Endodermal cell (in vitro differentiated cells): ENCODE data around the gene OR5AU1. TPM values are rescaled to one million over a fixed set of nuclear protein-coding genes. Genes with fewer than 3 reads are reported as not detected.

ENCODE experiments used
- DNase-seq: peaks from one replicate; pipeline ENCODE4 v3.0.0-alpha.2; 2017
- H3K27ac ChIP-seq: 2 replicates; pipeline ENCODE4 v1.5.1; 2013; ENCODE audit warnings: mild to moderate bottlenecking, low read depth, low read length, moderate library complexity
- H3K27me3 ChIP-seq: 2 replicates; pipeline ENCODE4 v1.6.1; 2013; ENCODE audit warnings: mild to moderate bottlenecking, low read length, moderate library complexity; ENCODE audit not compliant: insufficient read depth, control insufficient read depth, poor library complexity, severe bottlenecking
- H3K36me3 ChIP-seq: 2 replicates; pipeline ENCODE4 v1.7.0; 2013; ENCODE audit warnings: mild to moderate bottlenecking, low read length, moderate library complexity; ENCODE audit not compliant: control insufficient read depth, insufficient read depth
- H3K4me1 ChIP-seq: one replicate; pipeline ENCODE4 v1.7.0; 2013; ENCODE audit warnings: low read length; ENCODE audit not compliant: control insufficient read depth, insufficient read depth
- H3K4me3 ChIP-seq: 2 replicates; pipeline ENCODE4 v1.5.1; 2013; ENCODE audit warnings: mild to moderate bottlenecking, low read length, moderate library complexity
- H3K9ac ChIP-seq: 2 replicates; pipeline ENCODE4 v1.6.1; 2013; ENCODE audit warnings: mild to moderate bottlenecking, low read length, moderate library complexity; ENCODE audit not compliant: poor library complexity, severe bottlenecking; ENCODE audit errors: extremely low read depth
- H3K9me3 ChIP-seq: 2 replicates; pipeline ENCODE4 v1.6.1; 2013; ENCODE audit warnings: mild to moderate bottlenecking, low read length, moderate library complexity; ENCODE audit not compliant: control insufficient read depth
- H3K27ac Mint-ChIP-seq: 2 replicates; pipeline ENCODE4 v1.8.0; 2020; ENCODE audit warnings: mixed read lengths
- H3K27me3 Mint-ChIP-seq: 2 replicates; pipeline ENCODE4 v1.8.0; 2021; ENCODE audit warnings: mild to moderate bottlenecking, mixed read lengths; ENCODE audit not compliant: insufficient read depth
- H3K36me3 Mint-ChIP-seq: 2 replicates; pipeline ENCODE4 v1.8.0; 2020; ENCODE audit warnings: low read depth, mixed read lengths
- H3K4me1 Mint-ChIP-seq: 2 replicates; pipeline ENCODE4 v1.8.0; 2020; ENCODE audit warnings: mixed read lengths
- H3K4me3 Mint-ChIP-seq: 2 replicates; pipeline ENCODE4 v1.8.0; 2020; ENCODE audit warnings: mild to moderate bottlenecking, moderate library complexity, mixed read lengths
- H3K9me3 Mint-ChIP-seq: 2 replicates; pipeline ENCODE4 v1.8.0; 2020; ENCODE audit warnings: mild to moderate bottlenecking, mixed read lengths
- WGBS, 2 experiments: methylation state at CpG; one replicate each; pipeline versions ENCODE4 v1.1.5 to v1.1.7; 2013; ENCODE audit warnings: missing lambda C conversion rate in 2 of 2, mixed read lengths in 1 of 2; ENCODE audit not compliant: insufficient coverage in 1 of 2, insufficient read length in 1 of 2; 5-methylcytosine and 5-hydroxymethylcytosine counted together
- total RNA-seq, 2 donors: library from RNA; stranded (reverse); fragmentation: NEBNext Ultra II Directional in 1 of 2; extraction: Animal tissue kit (Norgen Biotek cat#: 25700) in 1 of 2; gene quantifications; 2 replicates in 1 of 2; 3 replicates in 1 of 2; pipeline ENCODE4 v1.2.1, GENCODE V29; 2021
- TF ChIP-seq, protein P1 (sequence below): fragments of 200-600 bp; sonication (generic); conservative IDR thresholded peaks from 2 replicates; pipeline ENCODE4 v1.5.0; 2021; ENCODE audit warnings: antibody characterized with exemption, mild to moderate bottlenecking

OR5AU1 gene
- total RNA-seq, 2 donors from 2014 or later: not detected

GRCh38 chr14:21121122-21121521 lies 34.7 kb downstream of the OR5AU1 start:
- Mint-ChIP-seq H3K4me3 (no peak overlapping the region), H3K27ac (no peak overlapping the region), H3K4me1 (no peaks in the 10 kb centered on the region), H3K9me3 (no peaks in the 10 kb centered on the region), H3K36me3 (no peaks in the 10 kb centered on the region), H3K27me3 (no peaks in the 10 kb centered on the region)
- Histone ChIP-seq H3K27ac (no peak overlapping the region), H3K9ac (no peak overlapping the region), H3K4me3 (no peak overlapping the region), H3K27me3 (no peaks in the 10 kb centered on the region), H3K9me3 (no peaks in the 10 kb centered on the region), H3K36me3 (no peaks in the 10 kb centered on the region), H3K4me1 (no peaks in the 10 kb centered on the region)
- TF ChIP-seq, protein P1, sequence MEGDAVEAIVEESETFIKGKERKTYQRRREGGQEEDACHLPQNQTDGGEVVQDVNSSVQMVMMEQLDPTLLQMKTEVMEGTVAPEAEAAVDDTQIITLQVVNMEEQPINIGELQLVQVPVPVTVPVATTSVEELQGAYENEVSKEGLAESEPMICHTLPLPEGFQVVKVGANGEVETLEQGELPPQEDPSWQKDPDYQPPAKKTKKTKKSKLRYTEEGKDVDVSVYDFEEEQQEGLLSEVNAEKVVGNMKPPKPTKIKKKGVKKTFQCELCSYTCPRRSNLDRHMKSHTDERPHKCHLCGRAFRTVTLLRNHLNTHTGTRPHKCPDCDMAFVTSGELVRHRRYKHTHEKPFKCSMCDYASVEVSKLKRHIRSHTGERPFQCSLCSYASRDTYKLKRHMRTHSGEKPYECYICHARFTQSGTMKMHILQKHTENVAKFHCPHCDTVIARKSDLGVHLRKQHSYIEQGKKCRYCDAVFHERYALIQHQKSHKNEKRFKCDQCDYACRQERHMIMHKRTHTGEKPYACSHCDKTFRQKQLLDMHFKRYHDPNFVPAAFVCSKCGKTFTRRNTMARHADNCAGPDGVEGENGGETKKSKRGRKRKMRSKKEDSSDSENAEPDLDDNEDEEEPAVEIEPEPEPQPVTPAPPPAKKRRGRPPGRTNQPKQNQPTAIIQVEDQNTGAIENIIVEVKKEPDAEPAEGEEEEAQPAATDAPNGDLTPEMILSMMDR: no peak
- DNase-seq: no peak
- 83 to 84% methylated on average over 1 of the region's 1 CpG for WGBS, 2 experiments

DNA sequence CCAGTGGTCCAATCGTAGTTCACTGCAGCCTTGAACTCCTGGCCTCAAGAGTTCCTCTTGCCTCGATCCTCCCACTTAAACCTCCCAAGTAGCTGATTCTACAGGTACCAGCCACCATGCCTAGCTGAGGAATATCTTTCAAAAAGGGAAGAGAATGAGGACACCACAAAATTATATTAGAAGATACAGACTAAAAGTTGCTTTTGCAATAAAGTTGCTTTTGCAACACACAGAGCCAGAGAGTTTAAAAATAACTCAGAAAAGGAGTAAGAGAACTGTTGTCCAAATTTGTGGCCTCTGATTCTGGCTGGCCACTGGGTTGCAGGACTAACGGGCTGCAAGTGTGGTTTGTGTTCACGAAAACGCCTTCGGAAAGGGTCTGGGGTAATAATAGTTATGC lies 35.2 kb downstream of the OR5AU1 start:
- Mint-ChIP-seq H3K27ac (no peak overlapping the region), H3K36me3 (no peaks in the 10 kb centered on the region), H3K9me3 (no peaks in the 10 kb centered on the region), H3K27me3 (no peaks in the 10 kb centered on the region), H3K4me1 (no peaks in the 10 kb centered on the region), H3K4me3 (no peak overlapping the region)
- Histone ChIP-seq H3K4me1 (no peaks in the 10 kb centered on the region), H3K9ac (no peak overlapping the region), H3K27me3 (no peaks in the 10 kb centered on the region), H3K4me3 (no peak overlapping the region), H3K9me3 (no peaks in the 10 kb centered on the region), H3K27ac (no peak overlapping the region), H3K36me3 (no peaks in the 10 kb centered on the region)
- DNase-seq: no peak
- TF ChIP-seq, protein P1: no peak
- WGBS, 2 experiments: 79 to 94% methylated on average over 2 to 3 of the region's 6 CpGs

- Mint-ChIP-seq H3K9me3 (no peaks in the 10 kb centered on the region), H3K4me1 (no peaks in the 10 kb centered on the region), H3K4me3 (no peak overlapping the region), H3K36me3 (no peaks in the 10 kb centered on the region), H3K27ac (no peak overlapping the region), H3K27me3 (no peaks in the 10 kb centered on the region)
- Histone ChIP-seq H3K27ac (no peak overlapping the region), H3K4me1 (no peaks in the 10 kb centered on the region), H3K27me3 (no peaks in the 10 kb centered on the region), H3K36me3 (no peaks in the 10 kb centered on the region), H3K9ac (no peak overlapping the region), H3K9me3 (no peaks in the 10 kb centered on the region), H3K4me3 (no peak overlapping the region)
- WGBS, 2 experiments: 100% methylated on average over 1 to 2 of the region's 3 CpGs
- TF ChIP-seq, protein P1: no peak
- DNase-seq: no peak
Measured at GRCh38 chr14:21118933-21119332, 36.9 kb downstream of the OR5AU1 start.
